GM12865 (cell line): ENCODE results near the gene HM13.
"Not testable (repeated sequence)": the region's sequence is repeated elsewhere in the genome, so short reads cannot be mapped to it uniquely, and the experiment has no call there.

Experiments used
- DNase-seq: peaks from one replicate; pipeline ENCODE4 v3.0.0; 2010; ENCODE audit warnings: low read depth
- H3K4me3 ChIP-seq: 2 replicates; pipeline ENCODE4 v1.5.1; 2011; ENCODE audit warnings: mild to moderate bottlenecking, low read depth, low read length, control low read depth
- CTCF ChIP-seq: IDR thresholded peaks from 2 replicates; pipeline ENCODE4 v1.5.1; 2011; ENCODE audit warnings: low read length, control low read depth, low read depth, inconsistent platforms; ENCODE audit not compliant: insufficient read depth; ENCODE audit errors: missing control alignments

The HM13 gene

GRCh38 chr20:31593221-31594001, 79.2 kb downstream of the HM13 start:
- H3K4me3 ChIP-seq, result no peak overlapping the region
- no peak for DNase-seq
- no peak for TF ChIP-seq CTCF

DNA sequence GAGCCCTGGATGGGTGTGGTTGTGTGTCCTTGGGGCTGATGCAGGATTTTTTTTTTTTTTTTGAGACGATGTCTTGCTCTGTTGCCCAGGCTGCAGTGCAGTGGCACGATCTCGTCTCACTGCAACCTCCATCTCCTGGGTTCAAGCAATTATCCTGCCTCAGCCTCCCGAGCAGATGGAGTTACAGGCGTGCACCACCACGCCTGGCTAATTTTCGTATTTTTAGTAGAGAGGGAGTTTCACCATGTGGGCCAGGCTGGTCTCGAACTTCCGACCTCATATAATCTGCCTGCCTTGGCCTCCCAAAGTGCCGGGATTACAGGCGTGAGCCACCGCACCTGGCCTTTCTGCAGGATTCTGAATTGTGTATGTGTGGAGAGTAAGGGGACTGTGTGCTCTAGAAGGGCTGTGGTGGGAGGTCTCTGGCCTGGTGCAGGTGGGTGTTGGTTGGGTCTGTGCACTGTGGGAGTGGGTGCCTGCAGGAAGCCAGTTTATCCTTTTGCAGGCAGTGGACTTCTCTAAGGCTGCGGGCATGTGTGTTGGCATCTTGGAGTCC, 79.8 kb downstream of the HM13 start:
- H3K4me3 ChIP-seq, result no peak overlapping the region
- TF ChIP-seq CTCF, result no peak
- no peak for DNase-seq

DNA sequence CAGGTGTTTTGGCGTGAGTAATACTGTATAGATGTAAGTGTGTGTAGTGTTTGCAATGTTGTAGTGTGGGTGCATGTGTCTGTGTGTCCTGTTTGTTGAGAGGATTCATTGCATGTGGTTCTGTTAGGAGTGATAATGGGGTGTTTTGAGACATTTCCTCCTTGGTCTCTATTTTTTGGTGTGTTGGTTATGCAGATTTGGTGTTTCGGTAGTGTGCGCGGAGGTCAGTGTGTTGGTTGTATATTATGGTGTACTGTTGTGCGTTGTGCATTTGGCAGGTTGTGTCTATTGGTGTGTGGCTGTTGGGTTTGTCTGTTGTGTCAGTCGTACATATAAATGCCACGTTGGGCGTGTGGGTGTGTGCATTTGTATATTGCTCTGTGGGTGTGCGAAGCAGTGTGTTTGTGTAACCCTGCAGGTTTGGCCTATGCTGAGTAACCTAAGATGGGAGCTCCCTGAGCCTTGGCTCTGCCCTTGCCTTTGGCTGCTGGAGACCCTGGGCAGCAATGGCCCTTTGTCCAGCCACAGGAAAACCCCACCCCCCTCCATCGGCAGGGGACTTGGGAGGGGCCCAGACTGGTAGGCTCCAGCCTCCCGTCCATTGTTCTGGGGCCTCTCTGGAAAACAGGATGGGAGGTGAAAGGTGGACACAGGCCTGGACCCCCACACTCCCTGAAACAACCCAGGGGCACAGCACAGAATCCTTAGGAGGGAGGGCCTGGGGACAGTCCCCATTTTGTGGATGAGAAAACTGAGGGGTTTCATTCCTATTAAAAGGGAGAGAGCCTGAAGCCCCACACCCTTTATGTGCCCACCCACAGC, 80.5 kb downstream of the HM13 start:
- DNase-seq, result no peak
- TF ChIP-seq CTCF, result no peak
- no peak overlapping the region for H3K4me3 ChIP-seq

DNA sequence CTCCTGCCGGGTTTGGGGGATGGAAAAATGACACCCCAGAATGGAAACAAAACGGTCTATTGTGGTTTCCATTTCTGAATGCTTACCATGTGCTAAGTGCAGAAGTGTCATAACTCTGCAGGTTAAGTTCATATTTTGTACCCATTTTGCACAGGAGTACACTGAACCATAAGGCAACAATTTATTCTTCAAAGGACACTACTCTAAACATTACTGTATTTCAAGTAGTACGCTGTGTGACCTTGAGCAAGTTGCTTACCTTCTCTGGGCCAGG, 81.1 kb downstream of the HM13 start:
- no peak for TF ChIP-seq CTCF
- H3K4me3 ChIP-seq, result no peak overlapping the region
- DNase-seq, result no peak

GRCh38 chr20:31595654-31596411, 81.6 kb downstream of the HM13 start:
- TF ChIP-seq CTCF, result no peak

GRCh38 chr20:31596412-31596715, 82.1 kb downstream of the HM13 start:
- not testable (repeated sequence) for H3K4me3 ChIP-seq, DNase-seq

More at GRCh38 chr20:31595654-31596411, 81.6 kb downstream of the HM13 start:
- no peak for DNase-seq
- H3K4me3 ChIP-seq, result no peak overlapping the region
